MM.1S (cell line): Measurements from ENCODE around the gene POMZP3.
"Not testable (repeated sequence)": the region's sequence is repeated elsewhere in the genome, so short reads cannot be mapped to it uniquely, and the experiment has no call there.

ENCODE experiments used
- CTCF ChIP-seq: fragments of 300-600 bp; sonication (generic); IDR thresholded peaks from 2 replicates; pipeline ENCODE4 v1.5.1; 2016; ENCODE audit warnings: antibody characterized with exemption, low read length, mixed read lengths
- EZH2 ChIP-seq: fragments of 300-600 bp; sonication (generic); optimal IDR thresholded peaks from 2 replicates; pipeline ENCODE3; 2017; ENCODE audit warnings: low read depth, mild to moderate bottlenecking, antibody characterized with exemption, low read length, mixed read lengths

DNA sequence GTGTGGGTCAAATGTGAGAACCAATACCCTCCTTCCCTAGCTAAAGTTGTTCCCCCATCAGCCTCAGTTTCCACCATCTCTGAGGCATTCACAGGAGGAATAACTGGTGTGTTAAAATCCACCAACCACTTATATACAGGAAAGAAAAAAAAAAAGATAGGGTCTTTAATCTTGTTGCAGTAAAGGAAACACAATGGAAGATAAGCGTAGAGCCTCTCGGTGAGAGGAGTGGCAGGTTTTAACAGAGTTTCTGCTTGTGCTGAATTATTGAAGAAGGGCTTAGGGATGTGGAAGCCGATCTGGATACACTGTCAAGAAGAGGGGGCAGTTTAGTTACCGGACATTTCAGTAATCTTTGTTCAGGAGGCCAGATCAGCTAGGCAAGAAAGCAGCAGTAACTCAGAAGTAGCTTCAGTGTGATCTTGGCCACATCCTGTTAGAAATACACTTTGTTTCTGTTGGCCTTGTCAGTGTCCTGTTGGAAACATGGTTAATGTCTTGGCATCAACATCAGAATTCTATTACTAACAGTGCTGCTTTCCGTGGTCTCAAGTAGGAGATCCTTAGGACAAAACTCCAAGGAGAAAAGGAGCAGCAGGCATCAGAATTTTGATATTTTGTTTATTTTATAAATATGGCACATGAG is 43.3 kb downstream of the POMZP3 start:
- TF ChIP-seq CTCF, EZH2: not testable (repeated sequence)
